ENCODE measurements around the gene DLGAP5.

DLGAP5 gene

GRCh38 chr14:55128386-55129085, 62.8 kb downstream of the DLGAP5 start:
- no peak for DNase-seq

GRCh38 chr14:55127460-55127951, 63.9 kb downstream of the DLGAP5 start:
- DNase-seq: no peak

GRCh38 chr14:55126932-55127459, 64.4 kb downstream of the DLGAP5 start:
- DNase-seq: no peak

- peak; percentile 14 for DNase-seq
Observed at GRCh38 chr14:55126034-55126433, 65.4 kb downstream of the DLGAP5 start.

- no peak for DNase-seq
Observed at GRCh38 chr14:55125403-55125802, 66.0 kb downstream of the DLGAP5 start.

- DNase-seq: no peak
Observed at GRCh38 chr14:55124774-55125386, 66.5 kb downstream of the DLGAP5 start.

- DNase-seq: no peak
Observed at GRCh38 chr14:55123852-55124639, 67.3 kb downstream of the DLGAP5 start.

- no peak for DNase-seq
Observed at GRCh38 chr14:55123101-55123500, 68.3 kb downstream of the DLGAP5 start.

- DNase-seq: no peak
Observed at GRCh38 chr14:55122440-55122986, 68.9 kb downstream of the DLGAP5 start.

- no peak for DNase-seq
Observed at GRCh38 chr14:55121628-55122439, 69.6 kb downstream of the DLGAP5 start.

- DNase-seq: no peak
Observed at GRCh38 chr14:55120571-55121495, 70.6 kb downstream of the DLGAP5 start.

- DNase-seq: no peak
Observed at GRCh38 chr14:55118761-55119160, 72.6 kb downstream of the DLGAP5 start.

- DNase-seq: no peak
Observed at GRCh38 chr14:55117803-55118441, 73.5 kb downstream of the DLGAP5 start.

GRCh38 chr14:55116246-55117030, 74.9 kb downstream of the DLGAP5 start:
- DNase-seq: no peak

- no peak for DNase-seq
Observed at GRCh38 chr14:55115861-55116245, 75.5 kb downstream of the DLGAP5 start.

GRCh38 chr14:55115460-55115859, 75.9 kb downstream of the DLGAP5 start:
- DNase-seq: no peak

GRCh38 chr14:55114720-55115119, 76.7 kb downstream of the DLGAP5 start:
- DNase-seq: no peak

GRCh38 chr14:55111122-55111708, 80.2 kb downstream of the DLGAP5 start:
- no peak for DNase-seq

GRCh38 chr14:55109836-55110235, 81.5 kb downstream of the DLGAP5 start:
- DNase-seq: no peak
